GM19397 (cell line): Measurements from ENCODE around the gene DNAH2.
A peak's percentile ranks its signal among the peaks of the same experiment; 100 is the strongest.

Source experiments
- ATAC-seq: cut with Tn5 transposase; IDR thresholded peaks from one replicate; pipeline ENCODE4 v1.9.1; 2021; ENCODE audit warnings: mild to moderate bottlenecking, moderate library complexity; ENCODE audit not compliant: unreplicated experiment

Gene DNAH2

DNA sequence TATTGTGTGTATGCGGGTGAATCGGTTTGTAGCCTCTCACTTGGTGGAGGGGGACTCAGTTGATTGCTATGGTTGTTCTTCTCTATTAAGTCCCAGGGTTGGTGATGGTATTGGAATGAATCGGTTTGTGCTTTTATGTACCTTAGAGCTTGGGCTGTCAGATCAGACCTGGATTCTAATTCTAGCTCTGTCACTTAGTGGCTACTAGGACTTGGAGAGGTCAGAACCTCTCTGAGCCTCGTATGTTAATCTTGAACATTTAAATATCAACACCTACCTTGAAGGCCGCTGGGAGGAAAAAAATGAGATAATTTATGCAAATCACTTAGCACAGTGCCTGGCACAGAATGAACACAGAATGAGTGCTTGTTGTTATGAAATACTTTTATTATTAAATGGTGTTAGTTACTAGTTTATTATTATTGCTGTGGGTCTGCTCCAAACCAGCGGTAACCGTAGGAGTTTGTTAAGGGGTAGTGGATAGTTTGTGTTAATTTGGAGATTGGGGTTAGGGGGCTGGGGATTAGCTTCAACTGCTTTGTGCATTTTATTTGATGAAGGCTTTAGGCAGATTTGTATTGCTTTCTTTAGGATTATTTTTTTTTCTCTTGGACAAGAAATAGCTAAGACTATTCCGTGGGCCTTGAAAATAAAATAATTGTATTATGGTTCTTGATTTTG, 120.0 kb downstream of the DNAH2 start:
- ATAC-seq: no peak

DNA sequence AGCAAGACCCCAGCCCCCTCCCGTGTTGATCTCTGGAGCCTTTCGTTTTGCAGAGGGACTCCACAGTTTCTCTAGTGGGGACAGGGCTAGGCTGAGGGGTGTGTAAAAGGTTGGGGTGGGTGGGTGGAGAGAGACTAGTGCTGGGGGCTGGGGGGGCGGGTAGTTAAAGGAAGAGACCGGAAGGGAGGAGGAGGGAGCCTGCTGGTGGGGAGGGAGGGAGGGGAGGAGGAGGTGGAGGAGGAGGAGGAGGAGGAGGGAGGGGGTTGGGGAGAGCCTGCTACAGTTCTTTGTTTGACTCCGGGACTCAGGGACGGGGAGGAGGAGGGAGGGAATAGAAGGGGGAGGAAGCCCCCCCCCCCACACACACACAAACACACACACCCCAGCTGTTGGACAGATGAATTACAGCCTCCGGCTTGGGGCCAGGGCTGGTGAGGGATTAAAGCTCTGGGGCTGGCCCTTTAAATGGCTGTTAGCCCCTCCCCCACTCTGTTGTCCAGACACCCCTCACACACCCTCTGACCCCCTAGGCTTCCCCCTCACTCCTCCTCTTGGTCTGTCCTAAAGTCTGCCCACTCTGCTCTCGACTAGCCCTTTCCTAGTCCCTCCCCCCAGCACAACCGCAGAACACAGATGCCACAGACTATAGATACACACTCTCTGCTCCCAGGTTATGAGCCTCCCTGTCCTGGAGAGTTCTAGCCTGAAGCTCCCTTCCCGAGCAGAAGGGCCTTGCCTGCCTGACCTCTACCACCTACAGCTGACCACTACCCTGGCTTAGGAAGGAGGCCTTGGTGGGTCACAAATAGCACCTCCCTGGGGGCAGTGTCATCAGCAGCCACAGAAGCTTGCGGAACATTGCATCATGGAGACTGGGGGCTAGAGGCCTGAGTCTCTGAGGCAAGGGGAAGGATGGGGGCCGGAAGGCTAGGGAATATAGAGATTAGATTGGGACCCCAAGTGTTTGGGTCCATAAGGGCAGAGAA, 120.8 kb downstream of the DNAH2 start:
- no peak for ATAC-seq

DNA sequence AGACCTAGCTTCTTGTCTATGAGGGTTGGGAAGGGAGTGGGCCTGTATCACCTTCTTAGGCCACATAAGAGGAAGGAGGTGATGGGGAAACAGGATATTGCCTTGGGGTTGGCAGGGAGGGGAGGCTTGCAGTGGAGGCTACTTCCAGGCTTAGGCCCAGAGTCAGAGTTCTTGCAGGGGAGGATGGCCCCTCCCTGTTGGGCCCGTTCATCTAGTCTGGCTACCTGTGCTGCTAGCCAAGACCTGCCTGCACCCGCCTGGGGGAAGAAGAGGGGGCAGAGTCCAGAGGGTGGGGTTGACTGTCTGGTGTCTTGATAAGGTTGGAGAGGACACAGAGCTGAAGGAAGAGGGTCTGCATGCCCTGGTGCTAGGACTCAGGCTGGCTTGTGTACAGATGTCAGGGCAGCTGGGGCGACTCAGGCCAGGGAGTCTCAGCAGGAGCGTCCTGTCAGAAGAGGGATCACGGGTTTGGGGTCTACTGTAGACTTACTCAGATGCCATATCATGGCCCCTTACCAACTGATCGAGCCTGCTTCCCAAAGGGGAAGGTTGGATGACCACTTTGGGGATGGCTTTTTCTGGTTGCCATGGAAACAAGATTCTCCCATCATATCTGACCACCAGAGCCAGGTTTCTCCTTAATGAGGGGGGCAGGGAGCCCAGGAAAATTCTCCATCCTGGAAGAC, 121.8 kb downstream of the DNAH2 start:
- ATAC-seq: no peak

- no peak for ATAC-seq
Observed at GRCh38 chr17:7839876-7840261, 122.3 kb downstream of the DNAH2 start.

GRCh38 chr17:7840441-7840840, 122.9 kb downstream of the DNAH2 start:
- no peak for ATAC-seq

GRCh38 chr17:7840875-7841274, 123.3 kb downstream of the DNAH2 start:
- no peak for ATAC-seq

GRCh38 chr17:7841396-7841914, 123.9 kb downstream of the DNAH2 start:
- ATAC-seq: peak; percentile 1

GRCh38 chr17:7841915-7842379, 124.4 kb downstream of the DNAH2 start:
- peak; percentile 25 for ATAC-seq

DNA sequence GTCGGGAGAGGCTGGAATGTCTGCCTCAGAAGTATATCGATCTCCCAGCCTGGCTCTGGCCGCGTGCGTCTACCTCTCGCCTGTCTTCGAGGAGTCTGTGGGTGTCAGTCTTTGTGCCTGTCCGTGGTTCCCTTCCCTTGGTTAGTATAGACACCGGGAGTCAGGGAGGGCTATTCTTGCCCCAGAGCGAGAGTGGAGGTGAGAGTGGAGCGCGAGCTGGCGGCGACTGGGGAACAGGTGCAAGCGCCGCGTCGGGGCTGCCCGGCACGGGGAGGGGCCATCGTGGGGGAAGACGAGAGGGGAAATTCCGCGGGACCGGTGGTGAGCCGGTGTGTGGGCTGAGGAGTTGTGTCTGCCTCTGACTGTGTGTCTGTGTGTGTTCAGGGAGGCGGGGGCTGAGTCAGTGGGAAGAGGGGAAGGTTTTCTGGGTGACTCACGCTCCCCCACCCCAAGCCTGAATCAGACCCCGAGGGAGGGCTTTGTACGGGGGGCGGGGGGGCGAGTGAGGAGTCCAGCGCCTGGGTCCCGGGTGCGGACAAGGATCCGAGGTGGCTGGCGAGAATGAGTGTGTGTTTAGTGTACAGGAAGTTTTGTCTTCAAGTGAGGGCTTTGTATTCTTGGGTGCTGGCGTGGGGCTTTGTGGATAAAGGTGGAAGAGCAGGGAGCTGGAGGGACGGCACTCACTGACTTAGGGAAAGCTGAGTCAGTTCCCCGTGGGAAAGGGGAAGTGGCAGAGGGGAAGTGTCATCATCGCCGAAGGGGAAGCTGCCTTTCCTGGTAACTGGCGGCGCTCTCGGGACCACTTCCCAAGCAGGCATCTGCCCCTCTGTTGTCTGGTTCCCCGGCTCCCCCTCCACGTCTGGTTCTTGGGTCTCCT, 125.1 kb downstream of the DNAH2 start:
- peak; percentile 27 for ATAC-seq

DNA sequence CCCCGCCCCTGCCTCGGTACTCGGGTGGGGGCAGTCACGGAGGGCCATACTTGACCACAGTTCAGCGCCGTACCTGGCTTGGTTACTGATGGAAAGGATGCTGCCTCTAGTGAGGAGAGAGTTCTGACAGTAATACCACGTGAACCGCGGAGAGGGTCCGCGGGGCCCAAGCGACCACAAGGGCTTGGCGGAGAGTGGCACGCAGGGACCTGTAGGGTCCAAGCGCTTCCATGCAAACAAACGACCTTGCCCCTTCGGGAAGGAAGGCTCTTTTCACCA, 125.7 kb downstream of the DNAH2 start:
- no peak for ATAC-seq

DNA sequence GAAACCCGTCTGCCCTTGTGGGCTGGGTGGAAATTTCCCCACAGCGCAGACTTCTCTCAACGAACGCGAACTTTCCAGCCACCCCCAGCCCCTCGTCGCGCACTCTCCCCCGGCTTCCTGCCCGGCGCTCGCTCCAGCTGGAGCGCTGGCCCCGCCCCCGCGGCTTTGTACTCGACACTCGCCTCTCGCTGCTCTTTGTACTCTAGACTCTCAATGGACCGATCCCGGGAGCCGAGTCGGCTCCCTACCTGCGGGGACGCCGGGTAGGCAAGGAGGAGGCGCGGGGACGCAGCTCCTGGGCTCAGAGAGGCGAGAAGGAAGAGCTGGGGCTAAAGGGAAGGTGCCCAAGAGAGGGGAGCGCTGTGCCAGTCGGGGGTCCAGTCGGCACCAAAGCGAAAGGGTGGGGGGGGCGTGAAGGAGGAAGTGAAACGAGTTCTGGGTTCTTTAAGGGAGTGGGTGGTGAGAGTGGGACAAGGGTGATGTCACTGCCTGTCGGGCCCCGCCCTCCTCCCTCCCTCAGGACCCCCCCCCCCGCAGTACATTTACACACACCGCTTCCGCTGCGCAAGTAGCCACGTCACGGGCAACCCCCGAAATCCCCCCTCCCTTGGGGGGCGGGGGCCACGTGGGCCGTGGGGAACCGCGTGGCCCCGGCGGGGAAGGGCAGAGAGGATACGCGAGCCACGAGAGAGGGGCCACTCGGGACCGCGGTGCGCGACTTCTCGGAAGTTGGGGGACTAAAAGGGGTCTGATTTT, 126.2 kb downstream of the DNAH2 start:
- ATAC-seq: peak; percentile 35

GRCh38 chr17:7844292-7845154, 127.0 kb downstream of the DNAH2 start:
- ATAC-seq: peak; percentile 41

DNA sequence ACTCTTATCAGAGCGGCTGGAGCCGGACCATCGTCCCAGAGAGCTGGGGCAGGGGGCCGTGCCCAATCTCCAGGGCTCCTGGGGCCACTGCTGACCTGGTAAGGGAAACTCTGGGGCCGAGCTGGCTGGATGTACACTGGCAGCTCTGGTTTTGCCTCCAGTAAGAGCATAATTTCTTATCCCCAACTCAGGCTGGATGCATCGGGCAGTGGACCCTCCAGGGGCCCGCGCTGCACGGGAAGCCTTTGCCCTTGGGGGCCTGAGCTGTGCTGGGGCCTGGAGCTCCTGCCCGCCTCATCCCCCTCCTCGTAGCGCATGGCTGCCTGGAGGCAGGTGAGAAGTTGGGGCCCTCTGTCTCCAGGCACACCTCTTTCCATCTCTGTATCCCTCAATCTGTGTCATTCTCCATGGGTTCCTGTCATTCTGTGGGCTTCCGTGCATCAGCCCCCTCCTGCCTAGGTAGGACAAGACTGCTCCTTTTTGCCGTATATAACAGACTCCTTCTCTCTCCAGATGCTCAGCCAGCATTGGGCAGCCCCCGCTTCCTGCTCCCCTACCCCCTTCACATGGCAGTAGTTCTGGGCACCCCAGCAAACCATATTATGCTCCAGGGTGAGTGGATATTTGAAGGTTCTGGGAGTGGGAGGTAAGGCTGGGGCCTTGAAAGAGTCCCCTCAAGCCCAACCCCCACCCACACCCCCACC, 128.0 kb downstream of the DNAH2 start:
- ATAC-seq: no peak

DNA sequence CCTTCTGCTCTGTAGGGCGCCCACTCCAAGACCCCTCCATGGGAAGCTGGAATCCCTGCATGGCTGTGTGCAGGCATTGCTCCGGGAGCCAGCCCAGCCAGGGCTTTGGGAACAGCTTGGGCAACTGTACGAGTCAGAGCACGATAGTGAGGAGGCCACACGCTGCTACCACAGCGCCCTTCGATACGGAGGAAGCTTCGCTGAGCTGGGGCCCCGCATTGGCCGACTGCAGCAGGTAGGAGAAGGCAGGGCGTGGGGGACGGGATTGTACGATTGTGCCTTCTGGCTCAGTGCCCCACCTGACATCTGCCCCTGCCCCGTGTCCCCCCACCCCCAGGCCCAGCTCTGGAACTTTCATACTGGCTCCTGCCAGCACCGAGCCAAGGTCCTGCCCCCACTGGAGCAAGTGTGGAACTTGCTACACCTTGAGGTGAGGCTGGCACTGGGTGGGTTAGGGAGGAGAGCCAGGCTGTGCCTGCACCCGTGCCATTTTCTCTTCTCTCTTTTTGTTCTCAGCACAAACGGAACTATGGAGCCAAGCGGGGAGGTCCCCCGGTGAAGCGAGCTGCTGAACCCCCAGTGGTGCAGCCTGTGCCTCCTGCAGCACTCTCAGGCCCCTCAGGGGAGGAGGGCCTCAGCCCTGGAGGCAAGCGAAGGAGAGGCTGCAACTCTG, 128.7 kb downstream of the DNAH2 start:
- ATAC-seq: no peak

- no peak for ATAC-seq
Observed at GRCh38 chr17:7846765-7847661, 129.5 kb downstream of the DNAH2 start.

GRCh38 chr17:7848131-7848579, 130.6 kb downstream of the DNAH2 start:
- ATAC-seq: no peak
